CD14-positive monocyte (primary cell): ENCODE measurements around the gene HLA-A. TPM values are rescaled to one million over a fixed set of nuclear protein-coding genes. Genes with fewer than 3 reads are reported as not detected.

ENCODE experiments used
- DNase-seq, 3 donors: peaks; one replicate each; pipeline ENCODE4 v3.0.0-alpha.2; 2011 to 2022
- H2AFZ ChIP-seq: 2 replicates; pipeline ENCODE4 v1.6.0; 2012; ENCODE audit warnings: mild to moderate bottlenecking, low read depth, low read length, inconsistent platforms; ENCODE audit not compliant: insufficient read depth, poor library complexity, severe bottlenecking
- H3K27ac ChIP-seq, 2 donors: 1 replicate in 1 of 2; 2 replicates in 1 of 2; pipeline ENCODE4 v1.5.1; 2012 to 2013; ENCODE audit warnings: low read length in 2 of 2, control low read depth in 1 of 2, inconsistent platforms in 1 of 2, low read depth in 1 of 2, mild to moderate bottlenecking in 1 of 2
- H3K27me3 ChIP-seq, 2 donors: one replicate each; pipeline versions ENCODE4 v1.6.0 to v1.6.1; 2011 to 2013; ENCODE audit warnings: low read length in 2 of 2; ENCODE audit not compliant: control insufficient read depth in 2 of 2, insufficient read depth in 2 of 2
- H3K36me3 ChIP-seq, 2 donors: replicated peaks in 1 of 2; 1 replicate in 1 of 2; 2 replicates in 1 of 2; pipeline versions ENCODE4 v1.5.1 to v1.6.1; 2012 to 2013; ENCODE audit warnings: low read length in 2 of 2, control low read depth in 1 of 2, inconsistent platforms in 1 of 2, mild to moderate bottlenecking in 1 of 2; ENCODE audit not compliant: insufficient read depth in 2 of 2, control insufficient read depth in 1 of 2
- H3K4me1 ChIP-seq, 2 donors: 1 replicate in 1 of 2; 2 replicates in 1 of 2; pipeline versions ENCODE4 v1.5.1 to v1.6.1; 2012 to 2013; ENCODE audit warnings: low read length in 2 of 2, control low read depth in 1 of 2, inconsistent platforms in 1 of 2, mild to moderate bottlenecking in 1 of 2, moderate library complexity in 1 of 2; ENCODE audit not compliant: insufficient read depth in 2 of 2, control insufficient read depth in 1 of 2
- H3K4me2 ChIP-seq: replicated peaks from 2 replicates; pipeline ENCODE3; 2012; ENCODE audit warnings: low read length, moderate library complexity, mild to moderate bottlenecking; ENCODE audit not compliant: poor library complexity, severe bottlenecking; ENCODE audit errors: extremely low read depth
- H3K4me3 ChIP-seq, 3 experiments: fragments of 200-600 bp in 1 of 3; sonication (generic) in 1 of 3; replicated peaks in 1 of 3; 1 replicate in 2 of 3; 2 replicates in 1 of 3; pipeline ENCODE4 v1.5.1; 2011 to 2013; ENCODE audit warnings: low read length in 3 of 3, mild to moderate bottlenecking in 3 of 3, control low read depth in 2 of 3, low read depth in 2 of 3, inconsistent platforms in 1 of 3, moderate library complexity in 1 of 3
- H3K79me2 ChIP-seq: 2 replicates; pipeline ENCODE4 v1.6.0; 2012; ENCODE audit warnings: mild to moderate bottlenecking, control low read depth, inconsistent platforms, low read length, moderate library complexity; ENCODE audit not compliant: insufficient read depth
- H3K9ac ChIP-seq: 2 replicates; pipeline ENCODE4 v1.6.0; 2017; ENCODE audit warnings: low read length, mild to moderate bottlenecking; ENCODE audit not compliant: insufficient read depth, poor library complexity, severe bottlenecking
- H3K9me3 ChIP-seq, 2 donors: replicated peaks in 1 of 2; 1 replicate in 1 of 2; 2 replicates in 1 of 2; pipeline versions ENCODE4 v1.5.1 to v1.6.1; 2012 to 2013; ENCODE audit warnings: low read length in 2 of 2, control low read depth in 1 of 2; ENCODE audit not compliant: control insufficient read depth in 1 of 2, insufficient read depth in 1 of 2
- H4K20me1 ChIP-seq: 2 replicates; pipeline ENCODE4 v1.6.0; 2012; ENCODE audit warnings: mild to moderate bottlenecking, low read length, control low read depth, moderate library complexity; ENCODE audit not compliant: insufficient read depth
- H3K27ac Mint-ChIP-seq, 7 donors: one replicate each; pipeline ENCODE4 v1.8.0; 2020; ENCODE audit warnings: mild to moderate bottlenecking in 7 of 7, mixed read lengths in 7 of 7, moderate library complexity in 6 of 7, inconsistent platforms in 2 of 7
- H3K27me3 Mint-ChIP-seq, 3 donors: one replicate each; pipeline ENCODE4 v1.8.0; 2021 to 2022; ENCODE audit warnings: low read depth in 3 of 3, mild to moderate bottlenecking in 3 of 3, mixed read lengths in 3 of 3, moderate library complexity in 3 of 3, inconsistent platforms in 1 of 3
- H3K36me3 Mint-ChIP-seq, 2 donors: one replicate each; pipeline ENCODE4 v1.8.0; 2020; ENCODE audit warnings: mixed read lengths in 2 of 2, inconsistent platforms in 1 of 2, mild to moderate bottlenecking in 1 of 2
- H3K4me1 Mint-ChIP-seq: one replicate; pipeline ENCODE4 v1.8.0; 2020; ENCODE audit warnings: mild to moderate bottlenecking, mixed read lengths
- H3K4me3 Mint-ChIP-seq, 2 donors: one replicate each; pipeline ENCODE4 v1.8.0; 2020; ENCODE audit warnings: mild to moderate bottlenecking in 2 of 2, mixed read lengths in 2 of 2, moderate library complexity in 1 of 2
- H3K9me3 Mint-ChIP-seq, 7 donors: one replicate each; pipeline ENCODE4 v1.8.0; 2020 to 2022; ENCODE audit warnings: mixed read lengths in 7 of 7, mild to moderate bottlenecking in 6 of 7, moderate library complexity in 6 of 7, inconsistent platforms in 2 of 7
- CTCF ChIP-seq: fragments of 200-600 bp; IDR thresholded peaks from one replicate; pipeline ENCODE4 v1.8.0; 2022; ENCODE audit warnings: antibody characterized with exemption, mild to moderate bottlenecking
- WGBS: methylation state at CpG from one replicate; pipeline ENCODE4 v1.1.5; 2013; ENCODE audit warnings: missing lambda C conversion rate; ENCODE audit not compliant: insufficient coverage; 5-methylcytosine and 5-hydroxymethylcytosine counted together
- intact Hi-C, 2 donors: fragments of 100-400 bp; cut with micrococcal nuclease; formaldehyde crosslinking; loops; one replicate each; pipeline versions ENCODE4 v1.15.0 to v1.15.1; 2023
- polyA plus RNA-seq, 3 donors: library from polyadenylated mRNA; depleted of rRNA in 1 of 3; unstranded in 2 of 3; stranded (reverse) in 1 of 3; fragments of 300-500 nt in 2 of 3; fragments of >200 nt in 1 of 3; fragmentation: Illumina TruSeq in 2 of 3; gene quantifications; 1 replicate in 2 of 3; 2 replicates in 1 of 3; pipeline ENCODE4 v1.2.3, GENCODE V29; 2012 to 2021

The HLA-A gene
- polyA plus RNA-seq, 3 donors = 1,518 to 2,788 (median 1,574) TPM

- intact Hi-C loops = no loop called here
- 100% methylated on average over 2 of the region's 3 CpGs for WGBS
- no peaks in the 10 kb centered on the region for H3K36me3 ChIP-seq
- Mint-ChIP-seq H3K27ac (no peak overlapping the region), H3K4me3 (no peak overlapping the region), H3K36me3 (peaks cover 0 to 1% of the 10 kb centered on the region in 2 donors), H3K4me1 (no peaks in the 10 kb centered on the region), H3K9me3 (peaks cover 0 to 7% (median 2%) of the 10 kb centered on the region in 7 donors), H3K27me3 (peaks cover 0 to 10% (median 0%) of the 10 kb centered on the region in 3 donors)
- H3K4me3 ChIP-seq = no peak overlapping the region
- no peak overlapping the region for H2AFZ ChIP-seq
- H3K27ac ChIP-seq = no peak overlapping the region
- DNase-seq = no peak
- peaks cover 0 to 3% of the 10 kb centered on the region in 2 donors for H3K9me3 ChIP-seq
- no peak for TF ChIP-seq CTCF
- peaks cover 0 to 1% of the 10 kb centered on the region in 2 donors for H3K27me3 ChIP-seq
- no peaks in the 10 kb centered on the region for H3K4me1 ChIP-seq
- no peak overlapping the region for H3K9ac ChIP-seq
- no peaks in the 10 kb centered on the region for H4K20me1 ChIP-seq
- no peak overlapping the region for H3K4me2 ChIP-seq
- H3K79me2 ChIP-seq = no peaks in the 10 kb centered on the region
Measured at GRCh38 chr6:29899281-29899680, 43.1 kb upstream of the HLA-A start.

DNA sequence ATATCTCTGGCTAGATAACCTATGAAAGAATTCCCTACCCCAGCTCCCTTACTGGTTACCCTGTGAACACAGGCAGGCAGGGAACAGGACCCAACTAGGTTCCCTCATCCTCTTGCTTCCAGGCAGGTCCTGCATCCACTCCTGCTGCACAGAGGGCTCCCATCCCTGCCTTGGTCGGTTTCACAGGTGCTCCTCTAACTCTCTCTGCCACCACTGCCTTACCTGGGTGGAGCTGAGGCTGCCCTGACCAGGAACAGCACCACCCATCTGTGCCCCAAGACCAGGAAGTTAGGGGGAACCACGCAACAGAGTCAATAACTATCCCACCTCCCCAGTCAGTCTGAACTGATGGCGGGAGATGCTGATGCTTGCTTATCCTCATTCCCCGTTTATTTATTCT lies 37.0 kb upstream of the HLA-A start:
- no peak overlapping the region for H2AFZ ChIP-seq
- H3K4me3 ChIP-seq = no peak overlapping the region
- Mint-ChIP-seq H3K27ac (no peak overlapping the region), H3K4me3 (no peak overlapping the region), H3K4me1 (peaks cover 2% of the 10 kb centered on the region), H3K27me3 (peaks cover 1 to 15% (median 4%) of the 10 kb centered on the region in 3 donors), H3K9me3 (no peaks in the 10 kb centered on the region), H3K36me3 (peaks cover 0 to 1% of the 10 kb centered on the region in 2 donors)
- H3K9me3 ChIP-seq = no peaks in the 10 kb centered on the region
- H3K27ac ChIP-seq = no peak overlapping the region
- H3K79me2 ChIP-seq = no peaks in the 10 kb centered on the region
- peaks cover 0 to 3% of the 10 kb centered on the region in 2 donors for H3K27me3 ChIP-seq
- no peaks in the 10 kb centered on the region for H4K20me1 ChIP-seq
- no peak for TF ChIP-seq CTCF
- H3K36me3 ChIP-seq = no peaks in the 10 kb centered on the region
- WGBS = 20% methylated on average over 1 of the region's 4 CpGs
- intact Hi-C loops = no loop called here
- no peak for DNase-seq
- H3K9ac ChIP-seq = no peak overlapping the region
- H3K4me1 ChIP-seq = no peaks in the 10 kb centered on the region
- no peak overlapping the region for H3K4me2 ChIP-seq
